GM23338 (cell line): Measurements from ENCODE around the gene EPHA10. TPM values are rescaled to one million over a fixed set of nuclear protein-coding genes. Genes with fewer than 3 reads are reported as not detected.

Source experiments
- ATAC-seq: fragments of 200-7000 bp; cut with Tn5 transposase; 3 replicates; pipeline ENCODE4 v1.9.1; 2020
- DNase-seq: peaks from one replicate; pipeline ENCODE4 v3.0.0-alpha.2; 2015; ENCODE audit warnings: low spot score
- H2AFZ ChIP-seq: fragments of 200-600 bp; sonication (generic); 2 replicates; pipeline ENCODE4 v1.8.0; 2016; ENCODE audit warnings: antibody characterized with exemption, mild to moderate bottlenecking, moderate library complexity
- H3F3A ChIP-seq: fragments of 200-600 bp; sonication (generic); replicated peaks from 2 replicates; pipeline ENCODE4 v1.8.0; 2017; ENCODE audit warnings: antibody characterized with exemption, mixed run types, low read depth
- H3K27ac ChIP-seq: fragments of 200-600 bp; sonication (generic); 2 replicates; pipeline ENCODE4 v1.6.1; 2016; ENCODE audit warnings: low read depth
- H3K27me3 ChIP-seq: fragments of 200-600 bp; sonication (generic); 2 replicates; pipeline ENCODE4 v1.8.0; 2016; ENCODE audit warnings: mild to moderate bottlenecking, mixed run types, moderate library complexity; ENCODE audit not compliant: insufficient read depth
- H3K36me3 ChIP-seq: fragments of 200-600 bp; sonication (generic); 2 replicates; pipeline ENCODE4 v1.8.0; 2016; ENCODE audit warnings: mild to moderate bottlenecking; ENCODE audit not compliant: insufficient read depth
- H3K4me1 ChIP-seq: fragments of 200-600 bp; sonication (generic); 2 replicates; pipeline ENCODE4 v1.8.0; 2016; ENCODE audit warnings: mild to moderate bottlenecking, moderate library complexity; ENCODE audit not compliant: insufficient read depth
- H3K4me2 ChIP-seq: fragments of 200-600 bp; sonication (generic); 2 replicates; pipeline ENCODE4 v1.7.1; 2017; ENCODE audit warnings: mixed run types
- H3K4me3 ChIP-seq: fragments of 200-600 bp; sonication (generic); 2 replicates; pipeline ENCODE4 v1.6.1; 2016; ENCODE audit warnings: mixed run types
- H3K79me2 ChIP-seq: fragments of 200-600 bp; sonication (generic); replicated peaks from 2 replicates; pipeline ENCODE4 v1.8.0; 2017; ENCODE audit warnings: mild to moderate bottlenecking; ENCODE audit not compliant: insufficient read depth
- H3K9me2 ChIP-seq: fragments of 200-600 bp; sonication (generic); 2 replicates; pipeline ENCODE4 v1.8.0; 2017; ENCODE audit not compliant: insufficient read depth
- H4K20me1 ChIP-seq: fragments of 200-600 bp; sonication (generic); replicated peaks from 2 replicates; pipeline ENCODE4 v1.8.0; 2017; ENCODE audit warnings: mild to moderate bottlenecking; ENCODE audit not compliant: insufficient read depth
- H3K27ac Mint-ChIP-seq: 2 replicates; pipeline ENCODE4 v1.8.0; 2020; ENCODE audit warnings: inconsistent platforms, mild to moderate bottlenecking, moderate library complexity, mixed read lengths
- H3K27me3 Mint-ChIP-seq: 3 replicates; pipeline ENCODE4 v1.8.0; 2022; ENCODE audit warnings: low read depth, mild to moderate bottlenecking, moderate library complexity, mixed read lengths, inconsistent platforms; ENCODE audit not compliant: insufficient read depth, poor library complexity
- H3K36me3 Mint-ChIP-seq: 3 replicates; pipeline ENCODE4 v1.8.0; 2021; ENCODE audit warnings: low read depth, mild to moderate bottlenecking, inconsistent platforms, moderate library complexity, mixed read lengths
- H3K4me1 Mint-ChIP-seq: 3 replicates; pipeline ENCODE4 v1.8.0; 2020; ENCODE audit warnings: mild to moderate bottlenecking, inconsistent platforms, mixed read lengths
- H3K4me3 Mint-ChIP-seq: 3 replicates; pipeline ENCODE4 v1.8.0; 2021; ENCODE audit warnings: moderate library complexity, mild to moderate bottlenecking, inconsistent platforms, mixed read lengths
- H3K9me3 Mint-ChIP-seq: 3 replicates; pipeline ENCODE4 v1.8.0; 2020; ENCODE audit warnings: moderate library complexity, mild to moderate bottlenecking, inconsistent platforms, mixed read lengths
- CTCF ChIP-seq, 2 experiments: fragments of 200-600 bp in 1 of 2; sonication (generic) in 1 of 2; conservative IDR thresholded peaks; 2 replicates each; pipeline versions ENCODE4 v1.5.1 to v1.6.1; 2016 to 2017; ENCODE audit warnings: antibody characterized with exemption in 2 of 2, low read depth in 2 of 2, mild to moderate bottlenecking in 2 of 2, moderate library complexity in 1 of 2
- ETS1 ChIP-seq: IDR thresholded peaks from 2 replicates; pipeline ENCODE4 v1.6.1; 2016; ENCODE audit warnings: antibody characterized with exemption
- EZH2 ChIP-seq: fragments of 200-600 bp; sonication (generic); IDR thresholded peaks from one replicate; pipeline ENCODE4 v1.8.0; 2017; ENCODE audit warnings: antibody characterized with exemption, mild to moderate bottlenecking, low read depth; ENCODE audit not compliant: unreplicated experiment
- EZH2phosphoT487 ChIP-seq: fragments of 200-600 bp; sonication (generic); IDR thresholded peaks from one replicate; pipeline ENCODE4 v1.8.1; 2018; ENCODE audit warnings: antibody characterized with exemption; ENCODE audit not compliant: unreplicated experiment
- JUNB ChIP-seq: IDR thresholded peaks from one replicate; pipeline ENCODE4 v1.6.1; 2016; ENCODE audit warnings: antibody characterized with exemption; ENCODE audit not compliant: unreplicated experiment
- POLR2AphosphoS5 ChIP-seq: IDR thresholded peaks from 2 replicates; pipeline ENCODE4 v1.6.1; 2016; ENCODE audit warnings: antibody characterized with exemption, low read depth
- REST ChIP-seq: IDR thresholded peaks from one replicate; pipeline ENCODE4 v1.6.1; 2018; ENCODE audit warnings: antibody characterized with exemption; ENCODE audit not compliant: unreplicated experiment
- ZNF114 ChIP-seq: fragments of 250-450 bp; sonication (Bioruptor Pico); IDR thresholded peaks from 2 replicates; pipeline ENCODE4 v1.5.0; 2020; ENCODE audit warnings: mild to moderate bottlenecking, moderate library complexity
- polyA plus RNA-seq: library from polyadenylated mRNA; unstranded; fragments of >200 nt; fragmentation: Nextera tagmentation; extraction: Ambion mirVana; gene quantifications from 2 replicates; pipeline ENCODE4 v1.2.1, GENCODE V29; 2016
- total RNA-seq: library from RNA; depleted of rRNA; stranded (reverse); fragments of >200 nt; shearing (Covaris generic); gene quantifications from 2 replicates; pipeline ENCODE4 v1.2.3, GENCODE V29; 2014

The EPHA10 gene
- total and polyA plus RNA-seq, 2 experiments from 2014 or later, result 0.76 to 2.4 TPM

- TF ChIP-seq ETS1 (no peak), CTCF (conservative IDR thresholded peaks at IDR 0.05; ENCODE audit: low read depth in 2 of 2) (no peak), JUNB (no peak)
Measured at GRCh38 chr1:37703061-37703460, 61.9 kb downstream of the EPHA10 start (continued).

- no peak overlapping the region for H3K4me3 ChIP-seq
- H3K36me3 ChIP-seq, result peaks cover 63% of the 10 kb centered on the region
- Mint-ChIP-seq H3K27ac (no peak overlapping the region), H3K4me3 (no peak overlapping the region), H3K27me3 (peaks cover 1% of the 10 kb centered on the region), H3K4me1 (no peaks in the 10 kb centered on the region), H3K9me3 (no peaks in the 10 kb centered on the region), H3K36me3 (peaks cover 81% of the 10 kb centered on the region)
- TF ChIP-seq EZH2 (no peak), REST (no peak), CTCF (conservative IDR thresholded peaks at IDR 0.05; ENCODE audit: low read depth in 2 of 2) (no peak), EZH2phosphoT487 (no peak), POLR2AphosphoS5 (no peak), ZNF114 (CRISPR knock-in tag) (no peak), JUNB (no peak)
- no peaks in the 10 kb centered on the region for H3K27me3 ChIP-seq
- H3K9me2 ChIP-seq, result no peaks in the 10 kb centered on the region
- no peaks in the 10 kb centered on the region for H3K4me1 ChIP-seq
- no peaks in the 10 kb centered on the region for H3K79me2 ChIP-seq
- no peak overlapping the region for H2AFZ ChIP-seq
- no peak overlapping the region for H3K4me2 ChIP-seq
- H4K20me1 ChIP-seq, result peaks cover 14% of the 10 kb centered on the region; the same call in 1 of the 2 replicates
- no peak overlapping the region for H3K27ac ChIP-seq
- no peaks in the 10 kb centered on the region for H3F3A ChIP-seq
- no peak for DNase-seq
- no peak for ATAC-seq
Measured at GRCh38 chr1:37701051-37701450, 63.9 kb downstream of the EPHA10 start.
